Progenitor cell of endocrine pancreas (in vitro differentiated cells): ENCODE results near the gene HS6ST1. TPM values are rescaled to one million over a fixed set of nuclear protein-coding genes. Genes with fewer than 3 reads are reported as not detected.
A peak's percentile ranks its signal among the peaks of the same experiment; 100 is the strongest.

Experiments
- DNase-seq: peaks from one replicate; pipeline ENCODE4 v3.0.0; 2021; ENCODE audit warnings: low spot score; ENCODE audit not compliant: unreplicated experiment
- H3K27ac Mint-ChIP-seq: 2 replicates; pipeline ENCODE4 v1.8.0; 2021; ENCODE audit warnings: mild to moderate bottlenecking, moderate library complexity, mixed read lengths
- H3K27me3 Mint-ChIP-seq: 2 replicates; pipeline ENCODE4 v1.8.0; 2021; ENCODE audit warnings: mixed read lengths
- H3K36me3 Mint-ChIP-seq: 2 replicates; pipeline ENCODE4 v1.8.0; 2022; ENCODE audit warnings: mixed read lengths; ENCODE audit not compliant: insufficient read depth
- H3K4me1 Mint-ChIP-seq: 2 replicates; pipeline ENCODE4 v1.8.0; 2021; ENCODE audit warnings: low read depth, mixed read lengths
- H3K4me3 Mint-ChIP-seq: 2 replicates; pipeline ENCODE4 v1.8.0; 2021; ENCODE audit warnings: low read depth, mild to moderate bottlenecking, moderate library complexity, mixed read lengths
- H3K9me3 Mint-ChIP-seq: 2 replicates; pipeline ENCODE4 v1.8.0; 2021; ENCODE audit warnings: low read depth, mixed read lengths
- total RNA-seq: library from RNA; stranded (reverse); gene quantifications from 2 replicates; pipeline ENCODE4 v1.2.1, GENCODE V29; 2021
- TF ChIP-seq, protein P1 (sequence below): fragments of 200-600 bp; sonication (generic); IDR thresholded peaks from one replicate; pipeline ENCODE4 v1.5.0; 2021; ENCODE audit warnings: antibody characterized with exemption, mild to moderate bottlenecking; ENCODE audit not compliant: unreplicated experiment

Gene HS6ST1
- total RNA-seq, 1 donor from 2014 or later: 81.2 TPM

DNA sequence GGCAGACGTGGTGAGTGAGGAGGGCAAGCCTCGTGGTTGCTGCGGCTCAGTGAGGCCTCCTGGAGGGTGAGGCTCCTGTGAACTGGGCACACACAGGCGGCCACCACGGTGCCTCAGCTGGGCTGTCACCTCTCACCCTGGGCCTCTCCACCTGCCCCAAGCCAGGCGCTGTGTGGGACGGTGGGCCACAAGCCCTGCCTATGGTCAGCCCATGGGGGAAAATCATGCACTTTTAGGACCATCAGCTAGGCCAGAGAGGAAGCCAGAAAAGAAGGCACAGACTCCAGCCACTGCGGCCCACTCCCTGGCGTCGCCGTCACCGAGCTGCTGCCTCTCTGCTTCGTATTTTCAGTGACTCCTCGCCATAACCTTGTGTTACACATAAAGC lies 28.5 kb upstream of the HS6ST1 start:
- Mint-ChIP-seq H3K9me3 (peaks cover 13% of the 10 kb centered on the region), H3K27me3 (peaks cover 4% of the 10 kb centered on the region), H3K27ac (no peak overlapping the region), H3K4me3 (no peak overlapping the region), H3K4me1 (no peaks in the 10 kb centered on the region), H3K36me3 (peaks cover 4% of the 10 kb centered on the region)
- TF ChIP-seq, protein P1, sequence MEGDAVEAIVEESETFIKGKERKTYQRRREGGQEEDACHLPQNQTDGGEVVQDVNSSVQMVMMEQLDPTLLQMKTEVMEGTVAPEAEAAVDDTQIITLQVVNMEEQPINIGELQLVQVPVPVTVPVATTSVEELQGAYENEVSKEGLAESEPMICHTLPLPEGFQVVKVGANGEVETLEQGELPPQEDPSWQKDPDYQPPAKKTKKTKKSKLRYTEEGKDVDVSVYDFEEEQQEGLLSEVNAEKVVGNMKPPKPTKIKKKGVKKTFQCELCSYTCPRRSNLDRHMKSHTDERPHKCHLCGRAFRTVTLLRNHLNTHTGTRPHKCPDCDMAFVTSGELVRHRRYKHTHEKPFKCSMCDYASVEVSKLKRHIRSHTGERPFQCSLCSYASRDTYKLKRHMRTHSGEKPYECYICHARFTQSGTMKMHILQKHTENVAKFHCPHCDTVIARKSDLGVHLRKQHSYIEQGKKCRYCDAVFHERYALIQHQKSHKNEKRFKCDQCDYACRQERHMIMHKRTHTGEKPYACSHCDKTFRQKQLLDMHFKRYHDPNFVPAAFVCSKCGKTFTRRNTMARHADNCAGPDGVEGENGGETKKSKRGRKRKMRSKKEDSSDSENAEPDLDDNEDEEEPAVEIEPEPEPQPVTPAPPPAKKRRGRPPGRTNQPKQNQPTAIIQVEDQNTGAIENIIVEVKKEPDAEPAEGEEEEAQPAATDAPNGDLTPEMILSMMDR: no peak
- DNase-seq: no peak

DNA sequence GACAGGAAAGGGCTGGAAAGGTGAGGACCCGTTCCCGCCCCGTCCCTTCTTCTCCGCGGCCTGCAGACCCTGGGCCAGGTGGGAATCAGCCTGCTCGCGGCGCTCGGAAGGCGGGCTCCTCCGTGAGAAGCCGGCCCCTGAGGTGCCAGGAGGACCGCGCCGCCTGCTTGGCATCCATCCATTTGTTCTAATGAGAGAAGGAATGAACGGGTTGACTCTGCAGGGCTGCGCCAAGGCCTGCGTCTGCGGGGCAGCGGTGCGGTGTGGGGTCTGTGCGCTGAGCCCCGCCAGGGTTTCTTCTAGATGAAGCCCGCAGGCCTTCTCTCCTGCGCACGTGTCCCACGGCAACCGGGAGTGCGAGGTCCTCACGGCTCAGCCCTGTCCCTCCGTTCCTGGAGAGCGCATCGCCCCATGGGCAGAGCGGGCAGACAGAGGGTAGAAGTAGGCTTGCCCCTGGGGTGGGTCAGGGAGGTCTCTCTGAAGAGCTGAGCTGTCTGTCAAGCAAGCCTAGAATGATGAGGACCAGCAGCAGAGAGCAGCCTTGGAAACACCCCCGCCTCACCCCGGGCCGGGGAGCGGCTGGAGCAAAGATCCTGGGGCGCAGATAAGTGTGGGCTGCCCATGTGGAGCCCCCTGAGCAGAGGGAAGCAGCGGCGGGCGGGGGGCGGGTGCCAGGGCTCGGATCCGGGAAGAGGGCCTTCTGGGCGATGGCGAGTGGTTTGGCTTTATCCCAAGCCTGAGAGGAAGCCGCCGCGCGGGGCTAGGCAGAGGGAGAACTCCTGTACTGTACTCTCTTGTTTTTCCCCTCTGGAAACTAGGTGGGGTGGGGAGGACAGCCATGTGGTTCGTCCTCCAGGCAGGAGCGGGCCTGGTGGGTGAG lies 27.9 kb upstream of the HS6ST1 start:
- H3K4me1 Mint-ChIP-seq: no peaks in the 10 kb centered on the region
- peaks cover 4% of the 10 kb centered on the region for H3K36me3 Mint-ChIP-seq
- TF ChIP-seq, protein P1: no peak
- H3K4me3 Mint-ChIP-seq: no peak overlapping the region
- peaks cover 4% of the 10 kb centered on the region for H3K27me3 Mint-ChIP-seq
- no peak for DNase-seq
- H3K27ac Mint-ChIP-seq: no peak overlapping the region
- H3K9me3 Mint-ChIP-seq: peaks cover 10% of the 10 kb centered on the region

DNA sequence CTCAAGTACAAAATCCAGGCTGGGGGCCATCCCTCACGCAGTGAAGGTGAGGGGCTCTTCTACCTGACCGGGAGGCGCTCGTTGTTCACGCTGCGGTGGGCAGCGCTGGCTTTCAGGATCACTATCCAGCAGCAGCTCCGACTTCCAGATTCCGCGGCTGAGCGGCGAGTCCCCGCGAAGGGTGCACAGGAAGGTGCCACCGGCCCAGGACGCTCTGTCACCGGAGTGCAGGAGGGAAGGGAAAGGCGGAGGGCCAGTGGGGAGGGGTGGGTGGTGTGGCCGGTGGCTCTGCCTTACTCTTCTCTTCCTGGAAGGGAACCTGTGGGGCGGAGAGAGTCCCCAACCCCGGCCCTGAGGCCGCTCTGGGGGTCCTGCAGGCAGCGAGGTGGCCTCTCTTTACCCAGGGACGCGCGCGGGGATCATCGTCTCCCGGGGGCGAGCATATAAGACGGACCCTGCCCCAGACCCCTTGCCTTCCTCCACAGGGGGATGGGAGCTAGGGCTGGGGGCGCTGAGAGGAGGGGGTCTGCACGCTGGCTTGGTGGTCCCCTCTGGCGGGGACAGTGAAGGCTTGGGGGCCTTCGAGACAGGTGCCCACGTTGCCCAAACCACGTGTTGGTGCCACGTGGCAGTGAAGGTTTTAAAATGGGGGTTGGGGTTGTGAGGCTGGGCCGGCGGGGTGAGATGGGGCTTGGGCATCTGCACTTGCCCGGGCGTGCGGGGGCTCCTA lies 26.9 kb upstream of the HS6ST1 start:
- Mint-ChIP-seq H3K27ac (peak overlapping the region; percentile 52), H3K9me3 (peaks cover 4% of the 10 kb centered on the region), H3K36me3 (peaks cover 2% of the 10 kb centered on the region), H3K4me3 (no peak overlapping the region), H3K4me1 (no peaks in the 10 kb centered on the region), H3K27me3 (peaks cover 4% of the 10 kb centered on the region)
- DNase-seq: no peak
- TF ChIP-seq, protein P1: no peak

DNA sequence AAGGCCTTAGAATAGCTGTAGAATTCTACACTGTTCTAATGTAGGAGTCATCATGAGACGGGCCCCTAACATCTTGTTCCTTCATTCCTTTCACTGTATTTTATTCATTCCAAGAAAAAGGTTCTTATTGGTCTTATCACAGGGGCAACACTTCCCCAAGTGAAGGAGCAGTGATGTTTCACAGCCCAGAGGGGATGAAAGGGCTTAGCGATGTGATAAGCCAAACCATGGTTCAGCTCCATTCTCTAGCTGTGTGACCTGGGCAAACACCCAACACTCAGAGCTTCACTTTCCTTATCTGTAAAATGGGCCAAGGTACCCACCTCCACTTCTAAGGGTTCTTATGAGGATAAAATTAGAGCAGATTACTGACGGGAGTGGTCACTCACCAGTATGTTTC lies 25.4 kb upstream of the HS6ST1 start:
- DNase-seq: no peak
- H3K4me1 Mint-ChIP-seq: no peaks in the 10 kb centered on the region
- no peak overlapping the region for H3K27ac Mint-ChIP-seq
- TF ChIP-seq, protein P1: no peak
- peaks cover 4% of the 10 kb centered on the region for H3K36me3 Mint-ChIP-seq
- peaks cover 4% of the 10 kb centered on the region for H3K27me3 Mint-ChIP-seq
- no peak overlapping the region for H3K4me3 Mint-ChIP-seq
- H3K9me3 Mint-ChIP-seq: peaks cover 8% of the 10 kb centered on the region

DNA sequence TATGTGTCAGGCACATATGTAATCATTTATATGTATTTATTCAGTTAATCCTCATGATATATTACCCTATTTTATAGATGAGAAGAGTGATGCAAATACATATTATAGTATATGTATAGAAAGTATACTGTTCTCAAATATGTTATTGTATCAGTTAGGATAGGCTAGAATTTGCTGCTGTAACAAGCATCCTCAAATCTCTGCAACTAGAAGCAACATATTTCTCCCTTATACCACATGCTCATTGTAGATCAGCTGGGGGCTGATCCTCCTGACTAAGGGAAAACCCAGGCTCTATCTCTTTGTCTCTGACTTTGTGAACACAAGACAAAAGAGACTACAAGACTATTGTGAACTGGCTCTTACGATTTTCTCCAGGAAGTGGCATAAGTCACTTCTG lies 24.8 kb upstream of the HS6ST1 start:
- Mint-ChIP-seq H3K36me3 (peaks cover 4% of the 10 kb centered on the region), H3K4me1 (no peaks in the 10 kb centered on the region), H3K9me3 (peaks cover 10% of the 10 kb centered on the region), H3K4me3 (no peak overlapping the region), H3K27me3 (peaks cover 4% of the 10 kb centered on the region), H3K27ac (no peak overlapping the region)
- TF ChIP-seq, protein P1: no peak
- no peak for DNase-seq
